HAP-1 (cell line): Measurements from ENCODE around the gene SPDYE6.
"Not testable (repeated sequence)": the region's sequence is repeated elsewhere in the genome, so short reads cannot be mapped to it uniquely, and the experiment has no call there.

Source experiments
- DNase-seq, 2 experiments: peaks; one replicate each; pipeline ENCODE4 v3.0.0-alpha.2; 2016 to 2020; ENCODE audit warnings: low spot score in 2 of 2
- H3K27me3 ChIP-seq: fragments of 250-450 bp; sonication (Bioruptor Pico); 2 replicates; pipeline ENCODE4 v1.5.1; 2020; ENCODE audit warnings: low read depth, mild to moderate bottlenecking, moderate library complexity
- H3K36me3 ChIP-seq: fragments of 250-450 bp; sonication (Bioruptor Pico); replicated peaks from 2 replicates; pipeline ENCODE4 v1.5.1; 2020; ENCODE audit warnings: mild to moderate bottlenecking
- H3K4me1 ChIP-seq: fragments of 250-450 bp; sonication (Bioruptor Pico); 2 replicates; pipeline ENCODE4 v1.5.1; 2020; ENCODE audit warnings: mild to moderate bottlenecking
- H3K4me3 ChIP-seq: fragments of 250-450 bp; sonication (Bioruptor Pico); 2 replicates; pipeline ENCODE4 v1.5.1; 2020; ENCODE audit warnings: mild to moderate bottlenecking, moderate library complexity
- H3K9me3 ChIP-seq: fragments of 250-450 bp; sonication (Bioruptor Pico); 2 replicates; pipeline ENCODE4 v1.5.1; 2020; ENCODE audit warnings: mild to moderate bottlenecking, moderate library complexity
- in situ Hi-C: fragments of 300-500 bp; cut with MboI; formaldehyde crosslinking; loops from 3 replicates; pipeline ENCODE4 v1.14.3; 2020; ENCODE audit warnings: low sequenced_read_pairs, inconsistent platforms, mixed read lengths

Gene SPDYE6

DNA sequence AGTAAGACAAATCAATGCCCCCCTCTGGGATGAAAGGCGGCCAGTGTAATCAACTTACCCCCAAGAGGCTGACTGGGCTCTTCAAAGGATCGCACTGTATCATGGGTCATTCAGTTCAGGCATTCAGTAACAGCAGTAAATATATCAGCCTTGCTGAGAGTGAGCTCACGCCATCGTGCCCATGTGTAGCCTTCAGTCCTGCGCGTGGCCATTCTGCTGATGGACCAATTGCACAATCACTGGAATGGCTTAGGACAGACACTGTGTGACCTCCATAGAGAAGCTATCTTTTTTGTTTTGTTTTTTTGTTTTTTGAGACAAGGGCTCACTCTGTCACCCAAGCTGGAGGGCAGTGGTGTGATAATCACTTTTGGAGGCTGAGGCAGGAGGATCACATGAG lies 30.8 kb upstream of the SPDYE6 start:
- Histone ChIP-seq H3K4me3 (no peak overlapping the region), H3K4me1 (no peaks in the 10 kb centered on the region), H3K36me3 (peaks cover 25% of the 10 kb centered on the region), H3K9me3 (no peaks in the 10 kb centered on the region), H3K27me3 (no peaks in the 10 kb centered on the region)
- no peak for DNase-seq
- in situ Hi-C loops = no loop called here

DNA sequence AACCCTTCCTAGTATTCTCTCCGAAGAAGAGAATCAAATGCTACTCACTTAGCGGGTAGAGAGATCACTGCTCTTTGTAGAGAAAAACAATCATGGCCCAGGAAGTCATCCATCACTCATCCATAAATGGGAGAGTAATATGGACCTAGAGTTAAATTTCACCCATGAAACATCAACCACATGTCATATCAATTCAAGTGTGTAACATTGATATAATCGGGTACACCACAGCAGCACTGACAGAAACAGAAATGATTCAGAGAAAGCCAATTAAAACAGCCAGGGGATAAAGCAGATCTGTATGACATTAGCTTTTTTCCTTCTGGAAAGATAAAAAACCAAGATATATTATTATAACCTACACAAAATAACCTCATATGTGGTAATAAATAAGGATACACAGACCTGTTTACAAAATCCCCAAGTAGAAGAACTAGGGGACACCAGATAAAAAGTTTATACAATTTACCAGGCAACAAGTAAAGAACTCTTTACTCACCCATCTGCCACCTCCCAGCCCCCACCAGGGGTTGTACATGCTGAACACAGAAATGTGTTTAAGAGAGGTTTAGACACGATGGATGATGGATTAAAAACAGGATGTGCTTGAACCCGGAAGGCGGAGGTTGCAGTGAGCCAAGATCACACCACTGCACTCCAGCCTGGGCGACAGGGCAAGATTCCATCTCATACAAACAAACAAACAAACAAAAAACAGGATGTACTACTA lies 25.6 kb upstream of the SPDYE6 start:
- peaks cover 31% of the 10 kb centered on the region for H3K36me3 ChIP-seq
- H3K4me3 ChIP-seq, H3K4me1 ChIP-seq, DNase-seq, in situ Hi-C loops, H3K27me3 ChIP-seq, H3K9me3 ChIP-seq: not testable (repeated sequence)

DNA sequence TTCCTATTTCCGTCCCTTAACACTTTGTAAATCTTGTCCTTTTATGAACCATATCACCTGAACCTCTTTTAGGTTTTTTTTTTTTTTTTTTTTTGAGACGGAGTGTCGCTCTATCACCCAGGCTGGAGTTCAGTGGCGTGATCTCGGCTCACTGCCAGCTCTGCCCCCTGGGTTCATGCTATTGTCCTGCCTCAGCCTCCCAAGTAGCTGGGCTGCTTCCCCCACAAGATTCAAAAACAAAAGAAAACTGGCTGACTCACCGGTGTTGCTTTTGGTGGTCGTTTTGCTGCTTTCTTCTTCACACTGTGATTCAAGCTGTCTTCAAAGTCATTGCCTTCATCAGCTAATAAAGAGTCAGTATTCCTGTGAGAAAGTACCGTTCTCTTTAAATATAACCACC lies 24.6 kb upstream of the SPDYE6 start:
- H3K4me1 ChIP-seq, H3K4me3 ChIP-seq, DNase-seq, H3K9me3 ChIP-seq, in situ Hi-C loops, H3K27me3 ChIP-seq: not testable (repeated sequence)
- peaks cover 29% of the 10 kb centered on the region for H3K36me3 ChIP-seq

DNA sequence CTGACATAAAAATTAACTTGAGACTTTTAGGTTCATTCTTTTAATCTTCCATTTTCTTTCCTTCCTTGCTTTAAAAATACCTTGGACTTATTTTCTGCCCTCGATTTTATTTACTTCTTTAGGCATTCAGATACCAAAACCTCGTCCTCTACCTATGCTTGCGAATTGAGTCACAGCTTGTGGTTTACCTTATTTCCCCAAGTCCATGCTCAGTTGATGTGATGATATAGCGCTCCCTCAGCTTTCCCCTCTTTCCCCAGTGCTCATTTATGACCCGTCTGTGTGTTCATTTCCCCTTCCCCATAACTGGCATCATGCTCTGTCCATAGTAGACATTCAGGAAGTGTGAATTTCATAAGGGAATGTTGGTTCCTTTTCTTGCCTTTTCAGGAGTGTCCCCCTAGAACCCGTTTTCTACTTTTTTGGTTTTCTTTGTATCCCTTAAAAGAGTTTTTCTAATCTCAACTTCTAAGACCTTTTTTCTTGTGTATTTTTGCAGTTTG lies 20.8 kb upstream of the SPDYE6 start:
- no peaks in the 10 kb centered on the region for H3K4me1 ChIP-seq
- no peaks in the 10 kb centered on the region for H3K27me3 ChIP-seq
- H3K4me3 ChIP-seq = no peak overlapping the region
- no peak for DNase-seq
- H3K36me3 ChIP-seq = peaks cover 17% of the 10 kb centered on the region
- no peaks in the 10 kb centered on the region for H3K9me3 ChIP-seq
- in situ Hi-C loops = no loop called here

DNA sequence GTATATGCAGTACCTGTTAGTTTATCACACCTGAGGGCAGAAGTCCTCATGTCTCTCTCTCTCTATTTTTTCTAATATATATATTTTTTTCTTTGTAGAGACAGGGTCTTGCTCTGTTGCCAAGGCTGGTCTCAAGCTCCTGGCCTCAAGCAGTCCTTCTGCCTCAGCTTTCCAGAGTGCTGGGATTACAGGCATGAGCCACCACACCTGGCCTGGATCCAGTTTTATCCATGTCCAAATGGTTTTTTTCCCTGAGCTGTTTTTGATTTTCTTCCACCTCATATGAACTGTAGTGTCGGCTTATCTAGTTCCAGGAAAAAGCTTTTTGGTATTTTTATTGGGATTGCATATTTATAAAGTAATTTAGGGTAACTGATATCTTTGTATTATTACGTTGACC lies 16.6 kb upstream of the SPDYE6 start:
- in situ Hi-C loops, H3K4me3 ChIP-seq, H3K36me3 ChIP-seq, H3K9me3 ChIP-seq, H3K4me1 ChIP-seq, DNase-seq, H3K27me3 ChIP-seq: not testable (repeated sequence)

DNA sequence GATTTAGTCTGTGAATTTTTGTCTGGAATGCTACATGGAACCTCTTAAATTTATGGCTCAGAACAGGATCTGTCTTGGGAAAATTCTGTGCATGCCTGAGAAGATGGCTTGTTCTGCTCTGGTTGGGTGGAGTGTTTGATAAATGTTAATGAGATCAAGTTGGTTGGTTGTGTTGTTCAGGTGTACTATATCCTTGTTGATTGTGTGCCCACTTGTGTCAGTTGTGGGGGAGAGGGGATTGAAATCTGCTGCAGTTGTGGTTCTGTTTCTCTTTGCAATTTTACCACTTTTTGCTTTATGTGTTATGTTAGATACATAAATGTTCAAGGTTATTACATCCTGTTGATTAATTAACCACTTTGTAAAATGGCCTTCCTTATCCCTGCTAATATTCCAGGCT lies 13.8 kb upstream of the SPDYE6 start:
- DNase-seq, H3K36me3 ChIP-seq, H3K4me1 ChIP-seq, in situ Hi-C loops, H3K4me3 ChIP-seq, H3K27me3 ChIP-seq, H3K9me3 ChIP-seq: not testable (repeated sequence)

DNA sequence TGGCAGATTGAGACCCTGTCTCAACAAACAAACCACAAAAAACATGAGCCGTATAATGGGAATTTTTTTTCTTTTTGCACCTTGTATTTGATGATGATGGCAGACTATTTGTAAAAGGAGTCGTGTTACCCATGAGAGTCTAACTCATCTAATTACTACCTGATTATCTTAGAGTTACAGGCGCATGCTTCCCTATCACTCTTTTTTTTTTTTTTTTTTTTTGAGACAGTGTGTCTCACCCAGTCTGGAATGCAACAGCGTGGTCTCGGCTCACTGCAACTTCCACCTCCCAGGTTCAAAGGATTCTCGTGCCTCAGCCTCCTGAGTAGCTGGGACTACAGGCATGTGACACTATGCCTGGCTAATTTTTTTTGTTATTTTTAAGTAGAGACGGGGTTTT lies 9.1 kb upstream of the SPDYE6 start:
- in situ Hi-C loops, H3K27me3 ChIP-seq, H3K9me3 ChIP-seq, H3K4me1 ChIP-seq, H3K36me3 ChIP-seq, DNase-seq: not testable (repeated sequence)
- peak overlapping the region; percentile 78; the same call in 1 of the 2 replicates for H3K4me3 ChIP-seq

DNA sequence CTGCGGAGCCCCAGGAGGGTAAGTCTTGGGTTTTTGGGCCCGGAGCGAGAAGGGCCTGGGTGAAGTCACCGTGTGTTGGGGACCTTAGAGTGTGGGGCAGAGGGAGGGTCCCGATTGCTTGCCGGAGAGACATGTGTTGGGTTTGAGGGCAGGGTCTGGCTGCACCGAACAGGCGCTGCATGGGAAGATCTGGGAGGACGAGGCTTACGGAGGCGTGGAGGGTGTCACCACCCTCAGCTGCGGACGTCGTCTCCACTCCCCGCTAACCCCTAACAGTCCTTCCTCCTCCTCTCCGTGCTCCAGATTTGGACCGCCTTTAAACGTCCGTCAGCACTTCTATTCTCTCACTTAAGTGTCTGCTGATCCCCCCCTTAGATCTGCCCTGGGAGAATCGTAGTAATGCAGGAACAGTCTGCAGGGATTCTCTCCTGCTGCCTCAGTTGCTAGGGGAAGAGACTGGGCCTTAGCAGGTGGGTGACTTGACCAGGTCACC lies 8.2 kb upstream of the SPDYE6 start:
- H3K4me1 ChIP-seq, H3K27me3 ChIP-seq, H3K9me3 ChIP-seq, H3K36me3 ChIP-seq, in situ Hi-C loops: not testable (repeated sequence)
- H3K4me3 ChIP-seq = peak overlapping the region; percentile 78
- DNase-seq = peak in 1 of 2 experiments; percentile 19

DNA sequence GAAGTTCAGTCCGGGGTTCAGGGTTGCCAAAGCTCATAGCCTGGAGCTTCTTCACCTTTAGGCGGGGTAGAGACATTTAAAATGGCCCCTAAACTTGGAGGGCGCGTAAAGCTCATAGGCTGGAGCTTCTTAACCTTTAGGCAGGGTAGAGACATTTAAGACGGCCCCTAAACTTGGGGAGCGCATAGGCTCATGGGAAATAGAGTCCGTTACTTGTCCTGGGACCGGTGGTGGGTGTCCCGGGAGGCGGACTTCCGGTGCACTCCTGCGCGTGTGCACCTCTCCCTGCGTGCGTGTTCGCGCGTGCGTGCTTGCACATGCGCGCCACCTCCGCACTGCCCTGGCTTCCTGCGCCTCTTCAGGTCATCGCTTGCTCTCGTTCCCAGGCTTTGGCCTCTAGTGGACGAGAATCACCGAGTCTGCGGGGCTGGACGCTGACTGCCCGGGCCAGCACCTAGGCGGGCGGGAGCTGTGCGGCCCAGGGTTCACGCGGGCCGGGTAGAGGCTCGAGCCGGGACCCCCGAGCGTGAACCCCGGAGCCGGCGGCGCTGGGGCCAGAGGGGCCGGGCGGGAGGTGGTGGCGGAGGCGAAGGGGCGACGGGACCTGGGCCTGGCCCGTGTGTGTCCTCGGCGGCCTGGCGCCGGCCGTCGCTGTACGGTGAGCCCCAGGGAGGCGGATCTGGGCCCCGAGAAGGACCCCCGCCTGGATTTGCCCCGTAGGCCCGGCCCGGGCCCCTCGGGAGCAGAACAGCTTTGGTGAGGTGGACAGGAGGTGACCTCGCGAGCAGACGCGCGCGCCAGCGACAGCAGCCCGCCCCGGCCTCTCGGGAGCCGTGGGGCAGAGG lies 7.5 kb upstream of the SPDYE6 start:
- H3K36me3 ChIP-seq, H3K9me3 ChIP-seq, H3K4me1 ChIP-seq, in situ Hi-C loops, H3K27me3 ChIP-seq: not testable (repeated sequence)
- H3K4me3 ChIP-seq = peak overlapping the region; percentile 78
- DNase-seq = peak; percentile 96 to 97

DNA sequence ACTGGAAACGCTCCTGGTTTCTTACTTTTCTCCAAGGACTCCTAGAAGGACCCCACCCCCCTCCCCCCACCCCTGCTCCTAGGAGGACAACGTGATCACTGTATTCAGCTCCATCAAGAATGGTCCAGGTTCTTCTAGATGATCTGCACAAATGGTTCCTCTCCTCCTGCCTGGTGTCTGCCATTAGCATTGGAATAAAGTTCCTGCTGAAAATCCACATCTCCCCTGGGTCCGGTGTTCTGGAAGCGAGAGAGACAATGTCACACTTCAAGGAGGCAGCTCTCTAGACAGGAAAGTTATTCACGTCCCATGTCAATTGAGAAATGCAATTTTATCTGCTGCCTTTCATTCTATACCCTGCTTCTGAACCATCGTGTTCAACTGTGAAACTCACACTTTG lies 9.3 kb downstream of the SPDYE6 start:
- H3K4me3 ChIP-seq, in situ Hi-C loops, DNase-seq: not testable (repeated sequence)

DNA sequence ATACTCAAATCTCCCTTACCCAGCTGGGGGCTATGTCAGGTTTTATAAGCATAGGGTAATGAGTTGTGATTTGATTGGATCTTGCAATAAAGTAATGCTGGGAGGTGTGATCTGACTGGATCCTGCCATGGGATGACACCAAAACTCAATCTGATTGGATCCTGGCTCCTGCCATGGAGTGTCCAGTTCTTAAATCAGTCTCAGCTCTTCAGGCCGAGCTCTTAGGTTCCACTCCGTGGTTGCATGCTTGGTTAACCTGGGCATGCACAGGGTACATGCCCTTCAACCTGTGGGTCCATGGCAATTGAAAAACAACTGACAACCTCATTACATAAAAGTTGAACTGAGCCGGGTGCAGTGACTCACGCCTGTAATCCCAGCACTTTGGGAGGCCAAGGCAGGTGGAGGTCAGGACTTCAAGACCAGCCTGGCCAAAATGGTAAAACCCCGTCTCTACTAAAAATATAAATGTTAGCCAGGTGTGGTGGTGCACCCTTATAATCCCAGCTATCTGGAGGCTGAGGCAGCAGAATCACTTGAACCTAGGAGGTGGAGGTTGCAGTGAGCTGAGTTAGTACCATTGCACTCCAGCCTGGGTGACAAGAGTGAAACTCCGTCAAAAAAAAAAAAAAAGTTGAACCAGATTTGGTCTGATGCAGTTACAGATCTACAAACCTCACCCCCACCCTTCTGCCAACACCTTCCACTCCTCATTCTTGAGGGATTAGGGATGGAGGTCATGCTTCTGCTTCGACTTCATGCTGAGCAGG lies 15.5 kb downstream of the SPDYE6 start:
- H3K27me3 ChIP-seq, DNase-seq, H3K4me3 ChIP-seq, in situ Hi-C loops, H3K4me1 ChIP-seq, H3K36me3 ChIP-seq, H3K9me3 ChIP-seq: not testable (repeated sequence)

More for the DNA sequence above, 9.3 kb downstream of the SPDYE6 start:
- not testable (repeated sequence) for H3K36me3 ChIP-seq, H3K9me3 ChIP-seq, H3K4me1 ChIP-seq, H3K27me3 ChIP-seq

DNA sequence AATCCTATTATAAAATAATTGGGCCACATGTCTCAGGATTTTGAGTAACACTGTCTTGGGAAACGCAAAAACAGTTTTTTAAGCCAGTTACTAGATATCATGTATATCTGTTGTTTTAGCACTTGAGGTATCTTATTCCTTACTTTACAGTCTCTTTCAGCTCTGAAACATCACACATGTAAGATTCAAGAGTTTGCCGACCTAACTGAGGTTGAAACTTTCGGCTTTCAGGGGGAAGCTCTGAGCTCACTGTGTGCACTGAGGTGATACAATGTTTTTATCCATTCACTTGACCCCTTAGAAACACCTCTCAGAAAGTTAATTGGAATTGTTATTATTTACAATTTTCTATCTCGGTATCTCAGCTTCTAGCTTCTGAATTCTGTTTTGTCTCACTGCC lies 18.8 kb downstream of the SPDYE6 start:
- H3K4me1 ChIP-seq, H3K9me3 ChIP-seq, in situ Hi-C loops, H3K4me3 ChIP-seq, DNase-seq, H3K36me3 ChIP-seq, H3K27me3 ChIP-seq: not testable (repeated sequence)

DNA sequence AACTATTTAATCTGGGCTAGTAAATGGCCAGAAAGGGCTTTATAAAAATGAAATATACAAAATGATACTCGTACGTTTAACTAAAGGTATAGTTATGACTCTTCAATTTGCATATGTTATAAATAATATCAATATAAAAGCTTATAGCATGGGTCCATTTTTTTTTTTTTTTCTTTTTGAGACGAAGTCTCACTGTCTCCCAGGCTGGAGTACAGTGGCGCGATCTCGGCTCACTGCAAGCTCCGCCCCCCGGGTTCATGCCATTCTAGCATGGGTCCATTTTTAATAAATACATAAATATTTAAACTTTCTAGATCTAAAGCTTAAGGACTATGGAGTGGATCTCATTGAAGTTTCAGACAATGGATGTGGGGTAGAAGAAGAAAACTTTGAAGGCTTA lies 19.2 kb downstream of the SPDYE6 start:
- H3K27me3 ChIP-seq, H3K36me3 ChIP-seq, in situ Hi-C loops, H3K9me3 ChIP-seq, H3K4me1 ChIP-seq, H3K4me3 ChIP-seq: not testable (repeated sequence)
- DNase-seq = peak in 1 of 2 experiments; percentile 31

DNA sequence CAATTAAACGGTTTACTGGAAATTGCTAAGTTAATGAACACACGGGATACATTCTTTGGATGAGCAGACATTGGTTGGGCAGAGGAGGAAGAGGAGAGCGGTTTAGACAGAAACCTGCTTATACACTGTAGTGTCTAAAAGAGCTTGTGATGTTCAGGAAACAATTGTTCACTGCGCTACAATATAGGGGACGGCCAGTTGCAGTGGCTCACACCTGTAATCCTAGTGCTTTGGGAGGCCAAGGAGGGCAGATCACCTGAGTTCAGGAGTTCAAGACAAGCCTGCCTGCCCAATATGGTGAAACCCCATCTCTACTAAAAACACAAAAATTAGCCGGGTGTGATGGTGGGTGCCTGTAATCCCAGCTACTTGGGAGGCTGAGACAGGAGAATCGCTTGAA lies 20.7 kb downstream of the SPDYE6 start:
- H3K36me3 ChIP-seq, DNase-seq, H3K4me1 ChIP-seq, H3K27me3 ChIP-seq, H3K4me3 ChIP-seq, in situ Hi-C loops, H3K9me3 ChIP-seq: not testable (repeated sequence)
